Endothelial cell of umbilical vein (primary cell): ENCODE results near the gene OR10D3.

Experiments used
- EZH2 ChIP-seq: IDR thresholded peaks from 2 replicates; pipeline ENCODE4 v1.6.1; 2012; ENCODE audit warnings: borderline replicate concordance, low read depth, mild to moderate bottlenecking, moderate library complexity, low read length, inconsistent platforms; ENCODE audit not compliant: severe bottlenecking
- POLR2A ChIP-seq: IDR thresholded peaks from 2 replicates; pipeline ENCODE4 v1.6.1; 2012; ENCODE audit warnings: low read depth, mild to moderate bottlenecking, control low read depth, low read length
- TF ChIP-seq, protein P1 (sequence below), 2 donors: IDR thresholded peaks; 1 replicate in 1 of 2; 2 replicates in 1 of 2; pipeline ENCODE4 v1.5.1; 2011; ENCODE audit warnings: low read length in 2 of 2, mild to moderate bottlenecking in 2 of 2, moderate library complexity in 2 of 2, control low read depth in 1 of 2, inconsistent platforms in 1 of 2, low read depth in 1 of 2; ENCODE audit not compliant: insufficient read depth in 1 of 2; ENCODE audit errors: extremely low read depth in 1 of 2

DNA sequence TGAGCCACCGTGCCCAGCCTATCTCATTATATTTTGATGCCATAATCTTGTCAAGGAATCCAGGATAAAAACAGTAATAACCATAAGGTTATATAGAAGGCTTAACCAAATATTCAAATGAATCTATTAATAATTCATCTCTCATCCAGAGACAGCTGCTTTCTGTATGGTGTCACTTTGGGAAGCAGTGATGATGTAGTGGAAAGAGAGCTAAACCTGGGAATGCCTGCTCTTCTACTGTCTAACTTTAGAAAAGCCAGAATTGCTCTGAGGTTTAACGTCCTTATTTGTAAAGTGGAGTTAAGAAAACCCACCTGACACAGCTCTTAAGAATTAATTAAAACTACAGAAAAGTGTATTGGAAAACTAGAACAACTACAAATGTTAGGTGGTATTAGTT, 29.3 kb upstream of the OR10D3 start:
- TF ChIP-seq EZH2 (no peak), POLR2A (no peak)
- TF ChIP-seq, protein P1, sequence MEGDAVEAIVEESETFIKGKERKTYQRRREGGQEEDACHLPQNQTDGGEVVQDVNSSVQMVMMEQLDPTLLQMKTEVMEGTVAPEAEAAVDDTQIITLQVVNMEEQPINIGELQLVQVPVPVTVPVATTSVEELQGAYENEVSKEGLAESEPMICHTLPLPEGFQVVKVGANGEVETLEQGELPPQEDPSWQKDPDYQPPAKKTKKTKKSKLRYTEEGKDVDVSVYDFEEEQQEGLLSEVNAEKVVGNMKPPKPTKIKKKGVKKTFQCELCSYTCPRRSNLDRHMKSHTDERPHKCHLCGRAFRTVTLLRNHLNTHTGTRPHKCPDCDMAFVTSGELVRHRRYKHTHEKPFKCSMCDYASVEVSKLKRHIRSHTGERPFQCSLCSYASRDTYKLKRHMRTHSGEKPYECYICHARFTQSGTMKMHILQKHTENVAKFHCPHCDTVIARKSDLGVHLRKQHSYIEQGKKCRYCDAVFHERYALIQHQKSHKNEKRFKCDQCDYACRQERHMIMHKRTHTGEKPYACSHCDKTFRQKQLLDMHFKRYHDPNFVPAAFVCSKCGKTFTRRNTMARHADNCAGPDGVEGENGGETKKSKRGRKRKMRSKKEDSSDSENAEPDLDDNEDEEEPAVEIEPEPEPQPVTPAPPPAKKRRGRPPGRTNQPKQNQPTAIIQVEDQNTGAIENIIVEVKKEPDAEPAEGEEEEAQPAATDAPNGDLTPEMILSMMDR (IDR thresholded peaks at IDR 0.05; ENCODE audit: extremely low read depth in 1 of 2, insufficient read depth in 1 of 2, low read depth in 1 of 2, low read length in 2 of 2) = no peak
